NCI-H187 treated with DMSO at 0.1 percent for 48 hours (cell line): ENCODE data around the gene INTS1.

Experiments used
- DNase-seq: peaks from one replicate; lab custom pipeline; 2025; lab: John Stamatoyannopoulos, UW

Gene INTS1

GRCh38 chr7:1503816-1504775 is at the start of gene INTS1:
Gene INTS1 (minus strand): TSS chr7:1504389. CDS start chr7:1503960, 429 bp downstream.
- DNase-seq, result peak; percentile 70

DNA sequence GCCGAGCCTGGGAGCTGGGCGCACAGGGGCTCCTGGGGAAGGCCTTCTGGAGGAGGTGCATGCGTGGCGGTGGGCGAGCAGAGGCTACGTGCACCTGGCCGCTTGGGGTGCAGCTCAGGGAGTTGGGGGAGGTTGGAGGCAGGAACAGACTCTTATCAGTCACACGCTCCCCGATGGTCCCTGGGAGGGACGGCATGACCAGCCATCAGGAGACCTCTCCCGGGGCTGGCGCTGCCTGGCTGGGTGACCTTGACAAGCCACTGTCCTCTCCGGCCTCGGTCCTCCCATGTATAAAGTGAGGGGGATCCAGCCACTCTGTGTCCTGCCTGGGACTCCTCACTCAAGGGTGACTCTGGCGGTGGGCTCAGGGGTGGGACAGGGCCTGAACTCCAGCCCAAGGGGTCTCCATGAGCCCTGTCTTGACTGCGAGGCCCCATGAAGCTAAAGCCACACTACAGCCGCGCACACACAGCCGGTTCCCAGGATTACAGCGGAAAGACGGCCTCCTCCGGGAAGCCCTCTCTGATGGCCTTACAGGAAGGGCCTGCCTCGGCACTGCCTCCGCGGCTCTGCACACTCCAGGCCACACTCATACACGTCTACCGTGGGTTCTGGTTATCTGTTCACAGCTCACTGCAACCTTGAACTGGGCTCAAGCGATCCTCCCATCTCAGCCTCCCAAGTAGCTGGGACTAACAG is 49.5 kb upstream of the INTS1 start:
- DNase-seq, result no peak

DNA sequence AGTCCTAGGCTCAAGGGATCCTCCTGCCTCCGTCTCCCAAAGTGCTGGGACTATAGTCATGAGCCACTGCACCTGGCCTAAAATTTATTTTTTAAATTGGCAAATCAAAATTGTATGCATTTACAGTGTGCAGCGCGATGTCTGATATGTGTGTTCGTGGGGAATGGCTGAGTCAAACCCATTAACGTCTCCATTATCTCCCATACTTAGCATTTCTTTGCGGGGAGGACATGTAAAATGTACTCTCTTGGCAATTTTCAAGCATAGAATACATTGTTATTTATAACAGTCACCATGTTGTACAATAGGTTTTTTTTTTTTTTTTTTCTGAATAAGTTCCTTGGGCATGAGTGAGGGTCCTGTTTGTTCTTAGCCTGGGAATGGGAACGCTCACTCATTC is 48.0 kb upstream of the INTS1 start:
- no peak for DNase-seq

DNA sequence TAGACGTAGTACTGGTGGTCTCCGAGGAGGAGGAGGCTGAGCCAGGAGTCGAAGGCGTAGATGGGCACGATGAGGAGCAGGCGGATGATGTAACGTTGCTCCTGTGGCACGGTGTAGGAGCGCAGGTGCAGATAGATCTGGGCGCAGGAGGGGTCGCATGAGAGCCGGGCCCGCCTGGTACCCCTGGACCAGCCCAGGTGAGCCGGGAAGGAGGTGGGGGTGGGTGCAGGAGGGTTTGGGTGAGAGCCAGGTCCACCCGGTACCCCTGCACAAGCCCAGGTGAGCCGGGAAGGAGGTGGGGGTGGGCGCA is 46.6 kb upstream of the INTS1 start:
- no peak for DNase-seq

DNA sequence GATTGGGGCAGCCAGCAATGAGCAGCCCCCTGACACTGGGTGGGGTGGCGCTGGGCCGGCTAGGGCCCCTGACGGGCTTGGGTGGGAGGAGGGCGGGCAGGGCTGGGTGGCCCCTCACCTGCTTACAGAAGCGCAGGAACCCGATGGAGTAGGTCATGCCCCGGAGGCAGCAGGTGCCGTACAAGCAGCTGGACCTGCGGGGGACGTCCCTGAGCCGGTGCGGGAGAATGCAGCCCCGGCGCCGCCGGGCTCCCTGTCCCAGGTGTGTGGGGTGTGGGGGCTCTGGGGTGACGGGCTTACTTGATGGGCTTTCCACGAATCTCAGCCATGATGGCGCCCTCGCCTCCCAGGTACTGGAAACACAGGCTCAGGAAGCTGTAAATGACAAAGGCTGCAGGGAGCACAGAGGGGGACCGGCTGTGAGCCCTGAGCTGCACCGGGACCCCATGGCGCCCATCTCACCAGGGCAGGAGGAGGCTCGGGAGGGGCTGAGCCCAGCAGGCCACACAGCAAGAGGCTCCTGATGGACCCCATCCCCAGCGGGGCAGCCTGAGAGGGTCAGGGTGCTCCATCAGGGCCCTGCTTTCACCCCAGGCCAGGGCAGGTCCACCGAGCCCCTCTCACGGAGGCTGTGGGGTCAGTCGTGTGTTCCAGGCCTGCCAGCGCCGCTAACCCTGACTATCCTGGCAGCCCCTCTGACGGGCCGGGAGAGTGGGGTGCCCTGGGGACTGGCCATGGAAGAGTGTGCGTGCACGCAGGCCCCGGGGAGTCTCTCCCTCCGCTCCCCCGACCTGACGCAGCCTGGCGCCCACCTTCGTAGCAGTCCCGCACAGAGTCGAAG is 46.0 kb upstream of the INTS1 start:
- DNase-seq, result no peak

- DNase-seq, result no peak
Measured at GRCh38 chr7:1549357-1550004, 45.3 kb upstream of the INTS1 start.

DNA sequence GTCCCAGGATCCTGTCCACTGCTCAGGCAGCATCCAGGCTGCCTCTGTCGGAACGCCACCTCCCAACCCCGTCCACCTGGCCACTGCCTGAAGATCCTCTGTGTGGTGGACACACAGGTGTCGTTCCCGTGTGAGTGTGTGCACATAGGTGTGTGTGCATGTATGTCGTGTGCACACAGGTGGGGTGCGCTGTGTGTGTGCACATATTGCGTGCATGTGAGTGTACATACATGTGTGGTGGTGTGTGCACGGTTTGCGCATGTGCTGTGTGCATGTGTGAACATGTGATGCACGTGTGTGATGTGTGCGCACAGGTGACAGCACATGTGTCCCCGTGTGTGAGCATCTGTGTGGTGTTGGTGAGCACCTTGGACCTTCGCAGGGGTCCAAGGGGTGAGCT is 44.8 kb upstream of the INTS1 start:
- DNase-seq, result no peak

GRCh38 chr7:1548438-1548831 is 44.2 kb upstream of the INTS1 start:
- DNase-seq, result no peak

- DNase-seq, result no peak
Measured at GRCh38 chr7:1547777-1548437, 43.7 kb upstream of the INTS1 start.

- DNase-seq, result no peak
Measured at GRCh38 chr7:1546909-1547776, 43.0 kb upstream of the INTS1 start.

- no peak for DNase-seq
Measured at GRCh38 chr7:1546274-1546908, 42.2 kb upstream of the INTS1 start.

DNA sequence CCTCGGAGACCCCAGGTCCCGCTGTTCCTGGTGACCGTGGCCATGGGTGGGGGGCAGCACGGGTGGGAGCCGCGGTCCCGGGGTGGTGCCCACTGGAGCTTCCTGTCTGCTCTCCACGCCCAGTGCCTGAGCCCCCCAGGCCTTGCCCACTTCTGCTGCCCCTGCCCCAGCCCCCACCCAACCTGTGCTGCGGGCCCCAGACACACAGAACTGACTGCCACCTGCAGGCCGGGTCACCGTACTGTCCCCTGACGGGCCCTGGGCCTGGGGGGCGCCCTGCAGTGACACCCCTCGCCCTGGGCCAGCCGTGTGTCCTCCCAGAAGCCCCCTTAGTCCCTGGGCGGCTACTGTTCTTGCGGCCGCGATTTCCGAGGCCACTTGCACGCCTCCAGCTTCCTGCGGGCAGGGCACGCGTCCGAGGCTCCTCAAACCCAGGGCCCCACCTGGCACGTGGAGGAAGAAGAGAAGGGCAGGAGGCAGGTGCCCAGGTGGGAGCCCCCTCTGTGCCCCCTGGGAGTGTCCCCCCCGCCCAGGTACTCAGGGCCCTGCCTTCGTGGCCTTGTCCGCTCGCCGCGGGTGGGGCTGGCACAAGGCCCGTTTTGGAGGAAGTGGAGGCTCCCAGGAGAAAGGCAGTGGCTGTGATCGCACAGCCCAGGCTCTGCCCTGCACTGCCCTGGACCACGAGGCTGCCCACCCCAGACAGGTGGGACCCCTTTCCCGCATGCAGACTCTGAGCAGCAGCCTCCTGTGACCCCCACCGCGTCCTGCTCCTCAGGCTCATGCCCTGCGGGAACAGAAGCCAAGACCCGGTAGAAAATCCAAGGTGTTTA is 41.4 kb upstream of the INTS1 start:
- no peak for DNase-seq

DNA sequence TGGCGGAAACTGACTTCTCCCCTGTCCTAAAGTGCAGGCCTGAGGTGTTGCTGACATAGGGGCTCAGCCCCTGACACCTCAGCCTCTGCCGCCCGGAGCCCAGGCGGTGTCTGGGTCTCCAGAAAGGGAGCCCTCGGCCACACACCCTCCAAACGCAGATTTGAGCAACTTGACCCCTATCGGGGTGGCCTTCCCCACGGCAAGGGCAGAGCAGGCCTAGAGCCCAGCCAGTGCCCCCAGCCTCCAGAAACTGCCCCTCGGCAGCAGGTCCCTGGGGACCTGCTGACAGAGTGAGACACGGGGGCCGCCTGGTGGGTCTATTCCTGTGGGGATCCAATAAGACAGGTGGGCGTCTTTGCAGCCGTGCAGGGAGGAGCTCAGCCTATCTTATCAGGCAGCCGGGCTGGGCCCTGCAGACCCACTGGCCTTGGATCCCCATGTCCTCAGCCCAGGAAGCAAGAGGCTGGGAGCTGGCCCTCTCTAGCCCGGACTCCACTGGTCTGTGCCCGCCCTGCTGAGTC is 40.8 kb upstream of the INTS1 start:
- DNase-seq, result no peak

DNA sequence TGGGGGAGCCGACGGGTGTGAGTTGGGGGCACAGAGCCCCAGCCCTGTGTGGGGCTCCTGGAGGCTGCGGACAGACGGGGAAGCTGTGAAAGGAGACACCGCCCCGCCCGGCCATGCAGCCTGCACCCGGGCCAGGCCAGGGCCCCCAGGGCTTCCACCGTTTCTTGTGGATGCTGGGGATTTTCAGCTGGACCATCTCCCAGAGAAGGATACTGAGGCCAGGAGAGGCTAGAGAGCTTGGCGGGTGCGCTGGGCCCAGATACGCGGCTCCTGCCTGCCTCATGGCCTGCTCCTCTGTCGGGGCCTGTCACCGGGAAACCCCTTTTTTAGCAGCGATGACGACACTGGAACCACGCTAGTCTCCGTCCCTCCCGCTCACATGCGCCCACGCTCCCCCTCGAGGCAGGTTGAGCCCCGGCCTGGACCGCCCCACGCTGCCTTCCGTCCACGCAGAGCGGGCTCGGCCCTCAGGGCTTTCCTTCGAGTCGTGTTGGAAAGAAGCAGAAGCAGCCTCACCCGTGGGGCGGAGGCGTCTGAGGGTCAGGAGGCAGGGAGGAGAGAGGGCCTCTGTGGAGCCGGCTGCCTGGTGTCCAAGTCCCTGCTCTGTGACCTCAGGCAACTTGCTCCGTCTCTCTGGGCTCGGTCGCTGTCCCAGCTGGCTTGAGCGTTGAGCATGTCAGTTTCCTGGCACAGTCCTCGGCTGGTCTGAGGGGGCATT is 40.1 kb upstream of the INTS1 start:
- no peak for DNase-seq

GRCh38 chr7:1543826-1544177 is 39.6 kb upstream of the INTS1 start:
- no peak for DNase-seq

GRCh38 chr7:1542841-1543747 is 38.9 kb upstream of the INTS1 start:
- DNase-seq, result no peak

GRCh38 chr7:1542329-1542728 is 38.1 kb upstream of the INTS1 start:
- DNase-seq, result no peak
